NT2/D1 (cell line): ENCODE results near the gene LTC4S.

Experiments used
- SUZ12 ChIP-seq: IDR thresholded peaks from 2 replicates; pipeline ENCODE4 v1.6.1; 2011; ENCODE audit not compliant: insufficient read length, insufficient read depth; ENCODE audit errors: extremely low read depth
- YY1 ChIP-seq: IDR thresholded peaks from 2 replicates; pipeline ENCODE4 v1.6.1; 2011; ENCODE audit not compliant: insufficient read length, insufficient read depth
- ZNF274 ChIP-seq: IDR thresholded peaks from 2 replicates; pipeline ENCODE4 v1.6.1; 2011; ENCODE audit warnings: mild to moderate bottlenecking, low read depth, low read length

DNA sequence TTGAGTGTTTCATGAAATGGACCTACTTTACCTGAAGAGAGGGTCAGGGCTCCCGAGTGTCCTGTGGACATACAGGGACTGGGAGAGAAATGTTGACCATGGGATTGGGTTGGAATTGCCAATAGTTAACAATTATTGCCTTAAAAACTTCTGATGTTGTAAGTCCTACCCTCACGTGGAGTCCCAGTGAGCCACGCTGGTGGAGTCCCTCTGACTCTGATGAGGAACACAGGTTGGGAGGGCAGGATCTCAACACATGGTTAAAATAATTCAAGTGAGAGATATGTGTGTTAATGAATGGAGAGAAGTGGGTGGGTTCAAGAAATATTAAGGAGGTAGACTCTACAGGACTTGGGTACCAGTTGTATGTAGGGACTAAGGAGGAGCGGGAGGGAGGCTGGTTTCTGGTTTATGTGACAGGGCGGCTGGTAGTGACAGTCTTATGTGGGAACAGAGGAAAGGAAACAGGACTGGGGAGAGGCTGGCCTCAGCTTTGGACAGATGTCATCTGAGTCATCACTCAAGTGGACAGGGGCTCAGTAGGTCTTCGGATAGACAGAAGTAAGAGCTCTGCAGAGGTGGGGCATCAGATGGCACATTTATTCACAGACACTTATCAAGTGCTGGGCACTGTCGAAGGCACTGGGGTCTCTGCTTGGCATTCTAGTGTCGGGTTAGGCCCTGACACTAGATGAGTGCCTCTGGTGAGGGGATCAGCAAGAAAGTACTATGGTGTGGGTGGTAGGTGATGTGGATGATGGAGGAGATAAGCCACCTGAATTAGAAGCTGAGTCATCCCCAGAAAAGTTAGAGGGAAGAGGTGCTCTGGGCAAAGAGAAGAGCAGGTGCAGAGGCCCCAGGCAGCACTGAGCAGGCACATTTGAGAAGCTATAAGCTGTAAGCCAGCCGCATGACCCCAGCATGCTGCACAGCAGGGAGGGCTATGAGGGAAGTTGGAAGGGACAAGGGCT, 33.9 kb upstream of the LTC4S start:
- TF ChIP-seq YY1: no peak
- no peak for TF ChIP-seq SUZ12
- TF ChIP-seq ZNF274: no peak
